Measurements from ENCODE around the gene NDST3. TPM values are rescaled to one million over a fixed set of nuclear protein-coding genes. Genes with fewer than 3 reads are reported as not detected.

NDST3 gene
- total RNA-seq: 0.24 and 0.26 TPM in 2 replicates

DNA sequence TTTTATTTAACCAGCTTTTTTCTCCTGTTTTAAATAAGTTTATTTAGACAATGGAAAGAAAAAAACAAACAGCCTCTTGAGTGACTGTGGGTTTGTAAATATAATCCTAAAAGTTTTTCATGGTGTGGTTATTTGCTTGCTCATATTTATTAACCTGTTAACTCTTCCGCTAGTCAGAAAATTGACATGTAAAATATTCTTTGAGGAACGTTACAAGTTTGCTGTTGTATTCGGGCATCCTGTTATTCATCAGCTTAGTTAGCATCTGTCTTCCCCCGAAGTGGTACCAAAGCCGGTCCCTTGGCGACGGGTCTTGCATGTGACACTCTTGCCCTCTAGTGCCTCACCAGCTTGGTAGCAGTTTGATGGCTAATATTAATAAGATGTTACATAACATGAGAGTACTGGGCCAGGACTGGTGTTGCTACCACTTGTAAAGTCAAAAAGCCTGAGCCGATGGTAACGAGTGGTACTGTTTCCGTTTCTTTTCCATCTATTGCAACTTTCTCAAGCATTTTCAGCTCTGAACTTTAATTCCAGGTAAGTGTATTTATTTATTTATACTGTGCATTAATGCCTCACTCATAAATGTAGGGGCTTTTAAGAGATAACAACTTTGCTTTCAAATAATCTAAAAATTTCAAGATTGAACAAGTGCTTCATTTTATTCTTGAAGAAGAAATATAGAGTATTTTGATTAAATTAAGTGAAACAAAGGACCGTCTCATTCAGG, at the start of gene NDST3:
TSS of gene NDST3 (plus strand) at position 434 of the 733 bp plus-strand sequence. CDS start 19,425 bp downstream, outside the sequence.

Measured in epithelial cell of alveolus of lung (primary cell).